IMR-90 (cell line): ENCODE measurements around the gene ADAM30. TPM values are rescaled to one million over a fixed set of nuclear protein-coding genes. Genes with fewer than 3 reads are reported as not detected.

ENCODE experiments used
- ATAC-seq: fragments of 200-7000 bp; cut with Tn5 transposase; 2 replicates; pipeline ENCODE4 v1.9.1; 2020; ENCODE audit warnings: low read depth, mild to moderate bottlenecking, moderate library complexity
- BruUV-seq: library from RNA; stranded (reverse); fragments of 400-500 nt; replicated peaks from 2 replicates; lab custom pipeline; 2021; lab: Mats Ljungman, UMichigan
- CTCF ChIA-PET: fragments of 300-600 bp; formaldehyde crosslinking; extraction: SDS; loops from one replicate; lab custom pipeline; 2021; ENCODE audit warnings: antibody characterized with exemption; lab: Yijun Ruan, JAX
- POLR2A ChIA-PET: fragments of 300-600 bp; sonication (Branson Sonifier 250); formaldehyde crosslinking; loops from one replicate; lab custom pipeline; 2022; ENCODE audit warnings: antibody characterized with exemption; ENCODE audit not compliant: unreplicated experiment; lab: Charles Lee
- DNase-seq: peaks from one replicate; pipeline ENCODE4 v3.0.0; 2013
- H2AFZ ChIP-seq: replicated peaks from 2 replicates; pipeline ENCODE3; 2013; ENCODE audit warnings: low read length, mild to moderate bottlenecking; ENCODE audit not compliant: poor library complexity
- H2AK5ac ChIP-seq: 2 replicates; pipeline ENCODE4 v1.6.1; 2013; ENCODE audit warnings: low read depth, low read length, inconsistent platforms
- H2AK9ac ChIP-seq: replicated peaks from 2 replicates; pipeline ENCODE3; 2013; ENCODE audit warnings: mild to moderate bottlenecking, low read depth, low read length, moderate library complexity; ENCODE audit not compliant: poor library complexity
- H2BK120ac ChIP-seq: 2 replicates; pipeline ENCODE4 v1.6.1; 2013; ENCODE audit warnings: low read depth, low read length, inconsistent platforms
- H2BK15ac ChIP-seq: 3 replicates; pipeline ENCODE4 v1.6.1; 2013; ENCODE audit warnings: low read depth, low read length, inconsistent platforms
- H2BK20ac ChIP-seq: 2 replicates; pipeline ENCODE4 v1.6.1; 2013; ENCODE audit warnings: low read depth, mild to moderate bottlenecking, inconsistent platforms, low read length, moderate library complexity
- H2BK5ac ChIP-seq: 2 replicates; pipeline ENCODE4 v1.6.1; 2013; ENCODE audit warnings: mild to moderate bottlenecking, low read depth, low read length, inconsistent platforms; ENCODE audit not compliant: poor library complexity, severe bottlenecking
- H3K14ac ChIP-seq: replicated peaks from 2 replicates; pipeline ENCODE4 v1.6.1; 2013; ENCODE audit warnings: low read depth, low read length, inconsistent platforms
- H3K18ac ChIP-seq: 2 replicates; pipeline ENCODE4 v1.6.1; 2013; ENCODE audit warnings: low read depth, low read length, control low read depth
- H3K23ac ChIP-seq: 2 replicates; pipeline ENCODE4 v1.6.1; 2013; ENCODE audit warnings: low read depth, low read length, inconsistent platforms
- H3K27ac ChIP-seq: 2 replicates; pipeline ENCODE4 v1.5.1; 2013; ENCODE audit warnings: mild to moderate bottlenecking, control low read depth, low read length; ENCODE audit not compliant: insufficient read depth
- H3K27me3 ChIP-seq: 2 replicates; pipeline ENCODE4 v1.6.1; 2013; ENCODE audit warnings: low read length; ENCODE audit not compliant: control insufficient read depth, insufficient read depth
- H3K36me3 ChIP-seq: 2 replicates; pipeline ENCODE4 v1.6.1; 2013; ENCODE audit warnings: low read length, mixed read lengths; ENCODE audit not compliant: control insufficient read depth, insufficient read depth
- H3K4ac ChIP-seq: 2 replicates; pipeline ENCODE4 v1.6.1; 2013; ENCODE audit warnings: low read depth, low read length, inconsistent platforms
- H3K4me1 ChIP-seq: 2 replicates; pipeline ENCODE4 v1.6.1; 2013; ENCODE audit warnings: low read length, mixed read lengths; ENCODE audit not compliant: control insufficient read depth, insufficient read depth
- H3K4me2 ChIP-seq: 2 replicates; pipeline ENCODE4 v1.6.1; 2013; ENCODE audit warnings: low read depth, mild to moderate bottlenecking, control low read depth, low read length, moderate library complexity
- H3K4me3 ChIP-seq: 2 replicates; pipeline ENCODE4 v1.5.1; 2013; ENCODE audit warnings: low read depth, mild to moderate bottlenecking, control low read depth, low read length, moderate library complexity; ENCODE audit not compliant: insufficient read depth
- H3K56ac ChIP-seq: 2 replicates; pipeline ENCODE4 v1.6.1; 2013; ENCODE audit warnings: low read length, inconsistent platforms; ENCODE audit not compliant: insufficient read depth; ENCODE audit errors: extremely low read depth
- H3K79me1 ChIP-seq, 2 experiments: 2 replicates each; pipeline ENCODE4 v1.6.1; 2013; ENCODE audit warnings: low read length in 2 of 2, inconsistent platforms in 1 of 2, low read depth in 1 of 2
- H3K9ac ChIP-seq: 2 replicates; pipeline ENCODE4 v1.6.1; 2013; ENCODE audit warnings: low read depth, low read length, control low read depth
- H3K9me1 ChIP-seq: 2 replicates; pipeline ENCODE4 v1.6.1; 2013; ENCODE audit warnings: low read length, inconsistent platforms; ENCODE audit not compliant: insufficient read depth
- H3K9me3 ChIP-seq: 2 replicates; pipeline ENCODE4 v1.6.1; 2013; ENCODE audit warnings: low read length; ENCODE audit not compliant: control insufficient read depth, insufficient read depth
- H4K20me1 ChIP-seq: 2 replicates; pipeline ENCODE4 v1.6.1; 2013; ENCODE audit warnings: low read length, inconsistent platforms; ENCODE audit not compliant: insufficient read depth
- H4K5ac ChIP-seq: 2 replicates; pipeline ENCODE4 v1.6.1; 2013; ENCODE audit warnings: mild to moderate bottlenecking, low read depth, low read length, control low read depth
- H4K8ac ChIP-seq, 2 experiments: 2 replicates each; pipeline ENCODE4 v1.6.1; 2013; ENCODE audit warnings: low read depth in 2 of 2, low read length in 2 of 2, control low read depth in 1 of 2, inconsistent platforms in 1 of 2
- H4K91ac ChIP-seq: 2 replicates; pipeline ENCODE4 v1.6.1; 2013; ENCODE audit warnings: low read depth, low read length, inconsistent platforms; ENCODE audit not compliant: insufficient read depth
- CEBPB ChIP-seq: IDR thresholded peaks from 2 replicates; pipeline ENCODE4 v1.6.1; 2012; ENCODE audit warnings: low read depth, low read length, improper control_type of control experiment
- MAFK ChIP-seq: IDR thresholded peaks from 2 replicates; pipeline ENCODE4 v1.6.1; 2012; ENCODE audit warnings: low read depth, low read length, improper control_type of control experiment
- RAD21 ChIP-seq: IDR thresholded peaks from 2 replicates; pipeline ENCODE4 v1.6.1; 2012; ENCODE audit warnings: low read length, improper control_type of control experiment
- WGBS, 2 experiments: methylation state at CpG; one replicate each; pipeline versions ENCODE4 v1.1.5 to v1.1.7; 2013; ENCODE audit warnings: missing lambda C conversion rate in 2 of 2; ENCODE audit not compliant: insufficient read length in 1 of 2; ENCODE audit errors: extremely low coverage in 2 of 2; 5-methylcytosine and 5-hydroxymethylcytosine counted together
- dilution Hi-C: fragments of 300-500 bp; cut with HindIII; formaldehyde crosslinking; loops from one replicate; pipeline ENCODE4 v1.14.3; 2018; ENCODE audit warnings: low sequenced_read_pairs; ENCODE audit not compliant: unreplicated experiment
- in situ Hi-C: fragments of 300-500 bp; cut with MboI; formaldehyde crosslinking; loops from 3 replicates; pipeline ENCODE4 v1.14.3; 2019; ENCODE audit warnings: low sequenced_read_pairs, inconsistent platforms, mixed read lengths
- intact Hi-C: fragments of 100-400 bp; cut with micrococcal nuclease; formaldehyde crosslinking; loops from 2 replicates; pipeline ENCODE4 v1.10.0; 2022
- polyA plus RNA-seq, 3 experiments: library from polyadenylated mRNA; depleted of rRNA; stranded (reverse); fragments of >200 nt; gene quantifications; 2 replicates each; pipeline ENCODE4 v1.2.3, GENCODE V29; 2012; ENCODE audit warnings: low replicate concordance in 1 of 3
- total RNA-seq: library from RNA; depleted of rRNA; stranded (reverse); fragments of >200 nt; gene quantifications from 2 replicates; pipeline ENCODE4 v1.2.3, GENCODE V29; 2012

Gene ADAM30
- total and polyA plus RNA-seq, 2 of the 4 experiments (the other 2 are of a cell fraction), result not detected

DNA sequence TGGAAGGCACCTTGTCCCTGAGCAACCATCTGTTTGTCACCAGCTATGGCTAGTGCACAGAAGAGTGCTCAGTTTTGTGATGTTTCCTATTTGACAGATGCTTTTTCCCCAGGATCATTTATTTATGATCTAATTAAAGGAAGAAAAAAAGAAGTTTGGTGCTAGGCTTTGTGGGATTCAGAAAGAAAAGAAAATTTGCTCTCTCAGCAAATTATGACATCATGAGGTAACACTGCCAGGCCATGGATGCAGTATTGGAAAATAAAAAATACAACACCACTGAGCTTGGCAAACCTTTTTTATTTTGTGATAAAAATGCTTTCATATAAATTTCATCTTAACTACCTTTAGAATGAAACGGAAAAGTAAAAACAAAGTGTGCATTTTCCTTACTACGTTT is 15.5 kb upstream of the ADAM30 start:
- no peak overlapping the region for H2BK5ac ChIP-seq
- peak; percentile 84 for TF ChIP-seq MAFK
- TF ChIP-seq RAD21, result no peak
- no peak for TF ChIP-seq CEBPB
- H2BK20ac ChIP-seq, result no peak overlapping the region
- POLR2A ChIA-PET, result no interaction called here
- no peak overlapping the region for H3K9ac ChIP-seq
- no peak overlapping the region for H2BK120ac ChIP-seq
- WGBS, 2 experiments, result no CpG with 5 or more reads among the region's 2 CpGs
- no peak overlapping the region for H3K4me2 ChIP-seq
- no peaks in the 10 kb centered on the region for H3K4me1 ChIP-seq
- H2BK15ac ChIP-seq, result no peak overlapping the region
- no peaks in the 10 kb centered on the region for H4K20me1 ChIP-seq
- H4K91ac ChIP-seq, result no peak overlapping the region
- DNase-seq, result no peak
- no peak overlapping the region for H3K18ac ChIP-seq
- no peak overlapping the region for H3K27ac ChIP-seq
- no peak overlapping the region for H2AK5ac ChIP-seq
- intact Hi-C loops, result no loop called here
- H3K4ac ChIP-seq, result no peak overlapping the region
- dilution Hi-C loops, result no loop called here
- no peak overlapping the region for H2AK9ac ChIP-seq
- H3K9me3 ChIP-seq, result no peaks in the 10 kb centered on the region
- BruUV-seq, result no TSS peak
- peaks cover 14% of the 10 kb centered on the region; the same call in 1 of the 2 replicates for H3K9me1 ChIP-seq
- no peak overlapping the region for H4K8ac ChIP-seq
- ATAC-seq, result no peak
- no peak overlapping the region for H4K5ac ChIP-seq
- in situ Hi-C loops, result no loop called here
- CTCF ChIA-PET, result interaction anchor here (0.7 kb wide), 1 partner anchor 16 kb away, joined by 4 read pairs; no protein-coding TSS in a partner anchor
- H2AFZ ChIP-seq, result no peak overlapping the region
- peaks cover 0 to 17% of the 10 kb centered on the region in 2 experiments; a peak in 2 of 4 replicates for H3K79me1 ChIP-seq
- peaks cover 30% of the 10 kb centered on the region for H3K36me3 ChIP-seq
- no peak overlapping the region for H3K56ac ChIP-seq
- no peak overlapping the region for H3K4me3 ChIP-seq
- H3K23ac ChIP-seq, result no peak overlapping the region
- H3K14ac ChIP-seq, result no peak overlapping the region
- no peaks in the 10 kb centered on the region for H3K27me3 ChIP-seq
